Tibial nerve (tissue), 4 donors: ENCODE data around the gene FAHD1. TPM values are rescaled to one million over a fixed set of nuclear protein-coding genes. Genes with fewer than 3 reads are reported as not detected.

ENCODE experiments used
- DNase-seq, 2 donors: peaks; one replicate each; pipeline ENCODE4 v3.0.0-alpha.2; 2019; ENCODE audit warnings: low spot score in 2 of 2
- H3K27ac ChIP-seq, 4 donors: fragments of 200-600 bp; sonication (generic) in 3 of 4; one replicate each; pipeline ENCODE4 v1.5.1; 2017 to 2019; ENCODE audit warnings: mild to moderate bottlenecking in 1 of 4
- H3K27me3 ChIP-seq, 2 donors: fragments of 200-600 bp; sonication (generic) in 1 of 2; one replicate each; pipeline versions ENCODE4 v1.5.1 to v1.6.0; 2017 to 2019
- H3K36me3 ChIP-seq, 3 donors: fragments of 200-600 bp; sonication (generic); one replicate each; pipeline ENCODE4 v1.5.1; 2018 to 2019
- H3K4me1 ChIP-seq, 4 donors: fragments of 200-600 bp; sonication (generic) in 3 of 4; one replicate each; pipeline ENCODE4 v1.5.1; 2017 to 2019
- H3K4me3 ChIP-seq, 4 donors: fragments of 200-600 bp; sonication (generic) in 3 of 4; one replicate each; pipeline ENCODE4 v1.5.1; 2017 to 2019; ENCODE audit warnings: mild to moderate bottlenecking in 1 of 4, moderate library complexity in 1 of 4
- H3K9me3 ChIP-seq, 4 donors: fragments of 200-600 bp; sonication (generic) in 3 of 4; one replicate each; pipeline ENCODE4 v1.5.1; 2017 to 2019
- CTCF ChIP-seq, 5 experiments: fragments of 200-600 bp in 3 of 5; fragments of 450-650 bp in 2 of 5; sonication (generic) in 3 of 5; IDR thresholded peaks; one replicate each; pipeline ENCODE4 v1.5.1; 2016 to 2019; ENCODE audit warnings: antibody characterized with exemption in 5 of 5, mild to moderate bottlenecking in 3 of 5, moderate library complexity in 2 of 5
- EP300 ChIP-seq, 2 donors: sonication (generic); formaldehyde crosslinking; IDR thresholded peaks; one replicate each; pipeline ENCODE4 v1.6.1; 2017; ENCODE audit warnings: antibody characterized with exemption in 2 of 2, mild to moderate bottlenecking in 1 of 2
- POLR2A ChIP-seq, 2 donors: fragments of 450-650 bp; IDR thresholded peaks; one replicate each; pipeline ENCODE4 v1.6.1; 2017; ENCODE audit warnings: antibody characterized with exemption in 2 of 2, mild to moderate bottlenecking in 2 of 2, moderate library complexity in 2 of 2
- WGBS, 2 donors: methylation state at CpG; one replicate each; pipeline ENCODE4 v1.1.5; 2018; 5-methylcytosine and 5-hydroxymethylcytosine counted together
- total RNA-seq, 4 donors: library from RNA; depleted of rRNA; stranded (reverse); fragments of >200 nt; gene quantifications; one replicate each; pipeline ENCODE4 v1.1.0, GENCODE V29; 2016

FAHD1 gene
- total RNA-seq, 4 donors from 2014 or later, result 17.5 to 44.1 (median 33.7) TPM

- no peaks in the 10 kb centered on the region for H3K36me3 ChIP-seq
- DNase-seq, result no peak
- H3K4me3 ChIP-seq, result no peak overlapping the region
- WGBS, 2 donors, result 70 to 76% methylated on average over 5 of the region's 5 CpGs
- H3K27ac ChIP-seq, result no peak overlapping the region
- TF ChIP-seq EP300 (IDR thresholded peaks at IDR 0.05) (no peak), CTCF (IDR thresholded peaks at IDR 0.05) (no peak), POLR2A (IDR thresholded peaks at IDR 0.05) (no peak)
- H3K27me3 ChIP-seq, result peaks cover 0 to 77% of the 10 kb centered on the region in 2 donors
- no peaks in the 10 kb centered on the region for H3K4me1 ChIP-seq
- H3K9me3 ChIP-seq, result no peaks in the 10 kb centered on the region
Measured at GRCh38 chr16:1861730-1862129, 34.7 kb downstream of the FAHD1 start.

- TF ChIP-seq EP300 (IDR thresholded peaks at IDR 0.05), result no peak
- DNase-seq, result no peak
- WGBS, 2 donors, result 77 to 81% methylated on average over 9 of the region's 9 CpGs
- H3K4me3 ChIP-seq, result no peak overlapping the region
- H3K9me3 ChIP-seq, result no peaks in the 10 kb centered on the region
- no peaks in the 10 kb centered on the region for H3K4me1 ChIP-seq
- H3K27me3 ChIP-seq, result peaks cover 0 to 70% of the 10 kb centered on the region in 2 donors
- no peaks in the 10 kb centered on the region for H3K36me3 ChIP-seq
- no peak overlapping the region for H3K27ac ChIP-seq
Measured at GRCh38 chr16:1862394-1862793, 35.4 kb downstream of the FAHD1 start.

GRCh38 chr16:1863681-1864460 is 36.9 kb downstream of the FAHD1 start:
- H3K9me3 ChIP-seq, result no peaks in the 10 kb centered on the region
- no peaks in the 10 kb centered on the region for H3K36me3 ChIP-seq
- H3K4me1 ChIP-seq, result no peaks in the 10 kb centered on the region
- no peak overlapping the region for H3K27ac ChIP-seq
- peaks cover 0 to 61% of the 10 kb centered on the region in 2 donors for H3K27me3 ChIP-seq
- DNase-seq, result no peak
- no peak for TF ChIP-seq EP300 (IDR thresholded peaks at IDR 0.05)
- TF ChIP-seq CTCF (IDR thresholded peaks at IDR 0.05), result peak; percentile 27 to 67 (median 51)
- H3K4me3 ChIP-seq, result no peak overlapping the region
- WGBS, 2 donors, result 10% methylated on average over 4 of the region's 4 CpGs

DNA sequence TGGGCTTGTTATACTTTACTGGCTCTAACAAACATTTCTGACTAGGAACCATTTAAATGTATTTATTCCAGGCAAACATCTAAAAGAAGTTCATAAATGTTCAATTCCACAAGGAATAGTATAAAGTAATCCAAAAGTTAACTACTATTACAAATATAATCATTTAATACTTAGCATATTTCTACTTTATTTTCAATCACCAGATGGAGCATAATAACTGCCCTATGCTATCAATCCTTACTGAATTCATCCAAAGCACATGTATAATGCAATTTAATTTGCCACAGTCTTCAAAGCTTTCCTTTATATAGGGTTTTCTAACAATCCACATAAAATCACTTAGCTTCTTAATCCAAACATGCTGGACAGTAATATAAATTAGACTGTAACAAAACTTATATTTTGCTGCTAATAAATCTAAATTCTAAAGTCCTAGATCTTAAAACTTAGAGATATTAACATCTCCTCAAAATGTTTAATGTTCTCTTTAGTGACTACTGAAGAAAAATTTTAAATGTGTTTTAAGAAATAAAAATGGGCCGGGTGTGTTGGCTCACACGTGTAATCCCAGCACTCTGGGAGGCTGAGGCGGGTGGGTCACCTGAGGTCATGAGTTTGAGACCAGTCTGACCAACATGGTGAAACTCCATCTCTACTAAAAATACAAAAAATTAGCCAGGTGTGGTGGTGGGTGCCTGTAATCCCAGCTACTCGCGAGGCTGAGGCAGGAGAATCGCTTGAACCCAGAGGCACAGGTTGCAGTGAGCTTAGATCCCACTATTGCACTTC is 39.1 kb downstream of the FAHD1 start:
- no peaks in the 10 kb centered on the region for H3K4me1 ChIP-seq
- no peaks in the 10 kb centered on the region for H3K36me3 ChIP-seq
- TF ChIP-seq POLR2A (IDR thresholded peaks at IDR 0.05) (no peak), EP300 (IDR thresholded peaks at IDR 0.05) (no peak), CTCF (IDR thresholded peaks at IDR 0.05) (no peak)
- DNase-seq, result no peak
- no peak overlapping the region for H3K27ac ChIP-seq
- 66 to 69% methylated on average over 6 of the region's 6 CpGs for WGBS, 2 donors
- H3K9me3 ChIP-seq, result no peaks in the 10 kb centered on the region
- H3K4me3 ChIP-seq, result no peak overlapping the region
- peaks cover 0 to 40% of the 10 kb centered on the region in 2 donors for H3K27me3 ChIP-seq

DNA sequence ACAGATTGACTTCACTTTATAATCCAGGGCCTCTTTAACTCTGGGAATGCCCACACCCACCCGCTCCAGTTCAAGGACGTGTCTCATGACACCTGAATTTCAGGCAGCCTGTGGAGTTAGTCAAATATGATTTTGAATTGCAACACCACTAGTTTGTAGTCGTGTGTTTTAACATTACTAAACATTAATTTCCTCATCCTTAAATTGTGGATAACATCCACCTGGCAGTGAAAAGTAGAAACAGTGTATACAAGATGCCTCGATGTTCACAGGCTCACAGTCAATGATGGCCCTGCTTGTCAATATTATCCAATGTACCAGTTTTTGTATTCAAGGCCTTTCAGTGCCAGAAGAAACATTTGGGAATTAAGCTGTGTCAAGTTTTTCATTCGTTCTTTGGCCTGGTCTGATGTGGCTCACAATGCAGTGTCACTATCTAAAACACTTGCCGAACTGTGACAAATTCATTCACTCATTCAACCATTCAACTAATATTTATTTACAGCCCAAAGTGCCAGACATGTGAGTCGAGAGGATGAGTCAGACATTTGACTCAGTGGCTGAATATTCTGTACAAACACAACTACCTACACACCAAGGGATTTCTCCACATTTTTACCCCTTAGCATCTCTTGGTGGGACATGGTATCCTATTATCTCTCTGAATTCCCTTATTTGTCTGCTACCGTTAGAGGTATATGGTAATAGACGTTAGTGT is 43.5 kb downstream of the FAHD1 start:
- DNase-seq, result no peak
- 55 to 63% methylated on average over 9 of the region's 9 CpGs for WGBS, 2 donors
- Histone ChIP-seq H3K9me3 (no peaks in the 10 kb centered on the region), H3K27ac (no peak overlapping the region), H3K36me3 (no peaks in the 10 kb centered on the region), H3K27me3 (peaks cover 0 to 47% of the 10 kb centered on the region in 2 donors), H3K4me3 (no peak overlapping the region), H3K4me1 (peaks cover 0 to 6% (median 0%) of the 10 kb centered on the region in 4 donors)
- TF ChIP-seq CTCF (IDR thresholded peaks at IDR 0.05), result no peak
- TF ChIP-seq EP300 (IDR thresholded peaks at IDR 0.05), result no peak
- no peak for TF ChIP-seq POLR2A (IDR thresholded peaks at IDR 0.05)
